Measurements from ENCODE around the gene MELTF. TPM values are rescaled to one million over a fixed set of nuclear protein-coding genes. Genes with fewer than 3 reads are reported as not detected.

Gene MELTF
- total RNA-seq, 1 experiment from 2014 or later: 0.07 TPM

DNA sequence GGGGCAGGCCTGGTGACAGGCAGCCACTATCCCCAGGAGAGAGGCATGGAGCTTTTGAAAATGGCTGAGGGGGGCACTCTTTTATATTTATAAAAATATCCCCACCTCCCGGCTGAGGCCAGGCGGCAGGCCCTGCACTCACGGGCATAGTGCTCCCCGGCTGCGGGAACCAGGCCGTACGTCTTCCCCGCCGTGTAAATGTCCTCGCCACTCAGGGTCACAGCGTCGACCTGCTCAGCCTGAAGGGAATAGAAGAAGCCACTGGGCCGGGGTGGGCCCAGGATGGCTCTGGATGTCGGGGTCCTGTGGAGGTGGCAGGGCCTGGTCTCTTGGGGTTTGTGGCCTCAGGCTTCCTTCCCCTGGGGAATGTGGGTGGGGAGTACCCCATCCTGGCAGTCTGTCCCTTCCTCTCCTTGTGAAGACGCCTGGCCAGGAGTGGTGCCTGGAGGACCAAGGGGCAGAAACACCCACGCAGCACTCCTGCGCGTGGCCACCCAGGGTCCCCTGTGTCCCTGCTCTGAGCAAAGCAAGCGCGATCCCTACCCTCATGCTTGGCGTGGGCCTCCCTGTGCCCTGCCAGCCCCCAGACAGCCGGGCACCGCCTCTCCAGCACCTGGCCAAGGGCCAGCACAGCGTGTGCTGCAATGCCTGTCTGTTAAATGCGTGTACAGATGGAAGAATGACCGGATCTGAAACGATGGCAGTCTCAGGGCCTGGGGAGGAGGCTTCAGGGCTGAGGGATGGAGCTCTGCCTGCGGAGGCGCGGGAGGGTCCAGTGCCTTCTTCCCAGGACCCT lies 18.9 kb downstream of the MELTF start:
- Histone ChIP-seq H3K27me3 (ENCODE audit: low read length) (no peaks in the 10 kb centered on the region), H3K9me3 (ENCODE audit: low read length) (no peaks in the 10 kb centered on the region), H3K4me1 (ENCODE audit: low read length) (peaks cover 10% of the 10 kb centered on the region), H3K27ac (ENCODE audit: low read length) (no peak overlapping the region), H3K36me3 (ENCODE audit: insufficient read depth, low read length) (no peaks in the 10 kb centered on the region), H3K9me2 (replicated peaks; ENCODE audit: insufficient read depth, low read length) (no peaks in the 10 kb centered on the region), H3K9ac (ENCODE audit: low read length) (no peak overlapping the region), H3K4me3 (ENCODE audit: low read length) (no peak overlapping the region), H3K4me2 (ENCODE audit: low read depth, low read length, poor library complexity, severe bottlenecking) (no peak overlapping the region), H3K79me2 (ENCODE audit: low read length) (no peaks in the 10 kb centered on the region), H2AFZ (ENCODE audit: low read length) (no peak overlapping the region), H4K20me1 (ENCODE audit: insufficient read depth, low read depth, low read length) (peaks cover 3% of the 10 kb centered on the region; the same call in 1 of the 2 replicates)
- no peak for DNase-seq

- DNase-seq: no peak
- Histone ChIP-seq H3K27ac (ENCODE audit: low read length) (no peak overlapping the region), H3K9me3 (ENCODE audit: low read length) (no peaks in the 10 kb centered on the region), H3K9me2 (replicated peaks; ENCODE audit: insufficient read depth, low read length) (no peaks in the 10 kb centered on the region), H3K9ac (ENCODE audit: low read length) (no peak overlapping the region), H4K20me1 (ENCODE audit: insufficient read depth, low read depth, low read length) (peaks cover 3% of the 10 kb centered on the region; the same call in 1 of the 2 replicates), H3K4me2 (ENCODE audit: low read depth, low read length, poor library complexity, severe bottlenecking) (no peak overlapping the region), H3K4me3 (ENCODE audit: low read length) (no peak overlapping the region), H3K36me3 (ENCODE audit: insufficient read depth, low read length) (no peaks in the 10 kb centered on the region), H3K79me2 (ENCODE audit: low read length) (no peaks in the 10 kb centered on the region), H2AFZ (ENCODE audit: low read length) (no peak overlapping the region), H3K27me3 (ENCODE audit: low read length) (no peaks in the 10 kb centered on the region), H3K4me1 (ENCODE audit: low read length) (peaks cover 4% of the 10 kb centered on the region; the same call in 1 of the 2 replicates)
Measured at GRCh38 chr3:197009532-197010019, 20.0 kb downstream of the MELTF start.

DNA sequence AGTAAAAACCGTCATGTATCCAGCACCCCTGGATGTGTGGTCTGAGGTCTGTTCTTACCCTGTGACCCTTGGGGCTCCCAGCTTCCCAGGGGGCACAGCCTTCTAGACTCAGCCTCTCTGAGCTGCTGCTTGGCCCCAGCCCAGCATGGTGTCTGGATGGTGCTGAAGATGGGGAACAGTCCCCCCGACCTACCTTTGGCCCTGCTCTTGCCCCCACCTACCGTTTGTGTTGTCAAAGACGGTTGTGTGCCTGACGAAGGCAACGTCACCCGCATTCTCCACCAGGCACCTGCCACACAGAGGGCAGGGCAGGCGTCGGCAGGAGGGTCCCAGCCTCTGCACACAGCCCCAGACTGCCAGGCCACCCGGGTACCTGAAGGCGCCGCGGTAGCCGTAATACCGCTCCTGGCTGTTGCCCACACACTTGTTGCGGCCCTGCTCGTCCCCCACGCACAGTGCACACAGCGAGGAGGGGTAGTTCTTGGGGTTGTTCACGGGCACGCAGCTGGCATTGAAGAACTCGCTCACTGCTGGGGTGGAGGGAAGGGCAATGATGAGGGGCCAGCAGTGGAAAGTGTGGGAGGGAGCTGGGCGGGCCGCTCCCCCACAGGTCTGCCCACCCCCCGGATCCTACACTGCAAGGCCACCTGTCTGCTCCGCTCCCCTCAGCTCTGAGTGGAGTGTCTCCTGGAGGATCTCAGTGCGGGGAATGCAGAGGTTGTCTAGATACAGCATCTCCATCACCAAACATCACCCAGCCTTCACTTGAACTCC lies 21.0 kb downstream of the MELTF start:
- no peak for DNase-seq
- H3K79me2 ChIP-seq (ENCODE audit: low read length): no peaks in the 10 kb centered on the region
- no peak overlapping the region for H3K9ac ChIP-seq (ENCODE audit: low read length)
- no peaks in the 10 kb centered on the region for H3K9me2 ChIP-seq (replicated peaks; ENCODE audit: insufficient read depth, low read length)
- H2AFZ ChIP-seq (ENCODE audit: low read length): no peak overlapping the region
- no peaks in the 10 kb centered on the region for H3K9me3 ChIP-seq (ENCODE audit: low read length)
- peaks cover 12% of the 10 kb centered on the region for H3K4me1 ChIP-seq (ENCODE audit: low read length)
- H3K36me3 ChIP-seq (ENCODE audit: insufficient read depth, low read length): no peaks in the 10 kb centered on the region
- no peaks in the 10 kb centered on the region for H3K27me3 ChIP-seq (ENCODE audit: low read length)
- H3K4me2 ChIP-seq (ENCODE audit: low read depth, low read length, poor library complexity, severe bottlenecking): no peak overlapping the region
- H3K27ac ChIP-seq (ENCODE audit: low read length): no peak overlapping the region
- no peaks in the 10 kb centered on the region; the same call in 1 of the 2 replicates for H4K20me1 ChIP-seq (ENCODE audit: insufficient read depth, low read depth, low read length)
- H3K4me3 ChIP-seq (ENCODE audit: low read length): no peak overlapping the region

- H4K20me1 ChIP-seq (ENCODE audit: insufficient read depth, low read depth, low read length): no peaks in the 10 kb centered on the region; the same call in 1 of the 2 replicates
- DNase-seq: no peak
- no peak overlapping the region for H3K4me3 ChIP-seq (ENCODE audit: low read length)
- no peak overlapping the region for H3K9ac ChIP-seq (ENCODE audit: low read length)
- H3K27ac ChIP-seq (ENCODE audit: low read length): no peak overlapping the region
- H3K9me2 ChIP-seq (replicated peaks; ENCODE audit: insufficient read depth, low read length): no peaks in the 10 kb centered on the region
- no peaks in the 10 kb centered on the region for H3K36me3 ChIP-seq (ENCODE audit: insufficient read depth, low read length)
- H3K4me2 ChIP-seq (ENCODE audit: low read depth, low read length, poor library complexity, severe bottlenecking): no peak overlapping the region
- H3K4me1 ChIP-seq (ENCODE audit: low read length): peaks cover 12% of the 10 kb centered on the region
- H3K9me3 ChIP-seq (ENCODE audit: low read length): no peaks in the 10 kb centered on the region
- H3K79me2 ChIP-seq (ENCODE audit: low read length): no peaks in the 10 kb centered on the region
- H3K27me3 ChIP-seq (ENCODE audit: low read length): no peaks in the 10 kb centered on the region
- no peak overlapping the region for H2AFZ ChIP-seq (ENCODE audit: low read length)
Measured at GRCh38 chr3:197007953-197008352, 21.7 kb downstream of the MELTF start.

DNA sequence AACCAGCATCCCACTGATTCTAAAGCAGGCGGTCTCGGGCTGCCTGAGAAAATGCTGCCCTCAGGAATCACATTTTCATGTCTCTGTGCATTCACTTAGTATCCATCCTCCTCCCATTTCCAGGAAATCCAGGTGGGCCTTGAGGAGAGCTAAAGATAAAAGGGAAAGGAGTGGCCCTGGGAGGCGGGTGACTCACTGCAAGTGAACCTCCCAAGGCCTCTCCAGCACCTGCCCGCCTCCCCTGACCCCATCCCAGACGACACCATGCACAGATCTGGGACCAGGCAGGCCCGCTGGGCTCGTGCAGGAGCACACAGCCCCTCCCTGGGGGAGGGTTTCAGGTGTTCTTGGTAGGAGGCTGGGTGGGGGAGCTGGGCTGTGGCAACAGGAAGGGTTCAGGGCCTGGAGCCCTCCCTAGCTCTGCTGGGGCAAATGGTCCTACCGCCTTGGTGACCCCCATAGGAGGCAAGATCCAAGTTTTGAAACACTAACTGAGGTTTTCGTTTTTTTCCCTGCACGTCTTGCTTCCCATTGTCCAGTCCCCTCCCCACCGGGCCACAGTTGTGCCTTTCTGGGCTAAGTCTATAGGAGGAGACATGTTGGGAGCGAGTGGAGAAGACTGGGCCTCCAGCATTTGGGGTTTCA lies 22.2 kb downstream of the MELTF start:
- Histone ChIP-seq H3K79me2 (ENCODE audit: low read length) (no peaks in the 10 kb centered on the region), H3K9me3 (ENCODE audit: low read length) (no peaks in the 10 kb centered on the region), H3K36me3 (ENCODE audit: insufficient read depth, low read length) (no peaks in the 10 kb centered on the region), H3K9ac (ENCODE audit: low read length) (no peak overlapping the region), H3K4me1 (ENCODE audit: low read length) (peaks cover 14% of the 10 kb centered on the region), H3K4me2 (ENCODE audit: low read depth, low read length, poor library complexity, severe bottlenecking) (no peak overlapping the region), H2AFZ (ENCODE audit: low read length) (no peak overlapping the region), H3K4me3 (ENCODE audit: low read length) (no peak overlapping the region), H3K9me2 (replicated peaks; ENCODE audit: insufficient read depth, low read length) (no peaks in the 10 kb centered on the region), H4K20me1 (ENCODE audit: insufficient read depth, low read depth, low read length) (no peaks in the 10 kb centered on the region; the same call in 1 of the 2 replicates), H3K27ac (ENCODE audit: low read length) (no peak overlapping the region), H3K27me3 (ENCODE audit: low read length) (no peaks in the 10 kb centered on the region)
- no peak for DNase-seq

- H3K79me2 ChIP-seq (ENCODE audit: low read length): no peaks in the 10 kb centered on the region
- no peak overlapping the region for H3K4me2 ChIP-seq (ENCODE audit: low read depth, low read length, poor library complexity, severe bottlenecking)
- no peaks in the 10 kb centered on the region for H3K27me3 ChIP-seq (ENCODE audit: low read length)
- H3K4me1 ChIP-seq (ENCODE audit: low read length): peaks cover 19% of the 10 kb centered on the region
- no peak overlapping the region for H3K27ac ChIP-seq (ENCODE audit: low read length)
- no peak overlapping the region for H3K9ac ChIP-seq (ENCODE audit: low read length)
- H3K4me3 ChIP-seq (ENCODE audit: low read length): no peak overlapping the region
- no peaks in the 10 kb centered on the region for H3K9me3 ChIP-seq (ENCODE audit: low read length)
- no peaks in the 10 kb centered on the region for H3K9me2 ChIP-seq (replicated peaks; ENCODE audit: insufficient read depth, low read length)
- H3K36me3 ChIP-seq (ENCODE audit: insufficient read depth, low read length): no peaks in the 10 kb centered on the region
- H2AFZ ChIP-seq (ENCODE audit: low read length): no peak overlapping the region
- no peaks in the 10 kb centered on the region for H4K20me1 ChIP-seq (ENCODE audit: insufficient read depth, low read depth, low read length)
- no peak for DNase-seq
Measured at GRCh38 chr3:197006860-197007259, 22.8 kb downstream of the MELTF start.

GRCh38 chr3:197006446-197006845 lies 23.2 kb downstream of the MELTF start:
- Histone ChIP-seq H3K4me2 (ENCODE audit: low read depth, low read length, poor library complexity, severe bottlenecking) (no peak overlapping the region), H3K9ac (ENCODE audit: low read length) (no peak overlapping the region), H3K9me3 (ENCODE audit: low read length) (no peaks in the 10 kb centered on the region), H3K4me3 (ENCODE audit: low read length) (no peak overlapping the region), H3K27ac (ENCODE audit: low read length) (no peak overlapping the region), H3K9me2 (replicated peaks; ENCODE audit: insufficient read depth, low read length) (no peaks in the 10 kb centered on the region), H3K4me1 (ENCODE audit: low read length) (peaks cover 22% of the 10 kb centered on the region), H2AFZ (ENCODE audit: low read length) (no peak overlapping the region), H3K36me3 (ENCODE audit: insufficient read depth, low read length) (no peaks in the 10 kb centered on the region), H3K79me2 (ENCODE audit: low read length) (no peaks in the 10 kb centered on the region), H3K27me3 (ENCODE audit: low read length) (no peaks in the 10 kb centered on the region), H4K20me1 (ENCODE audit: insufficient read depth, low read depth, low read length) (no peaks in the 10 kb centered on the region)
- no peak for DNase-seq
